ENCODE results near the gene LRRC18.

Gene LRRC18

GRCh38 chr10:48907730-48908129 is 31.9 kb downstream of the LRRC18 start:
- DNase-seq (ENCODE audit: low spot score), result no peak

GRCh38 chr10:48906841-48907240 is 32.8 kb downstream of the LRRC18 start:
- DNase-seq (ENCODE audit: low spot score), result no peak

GRCh38 chr10:48905311-48905710 is 34.3 kb downstream of the LRRC18 start:
- DNase-seq (ENCODE audit: low spot score), result no peak

- DNase-seq (ENCODE audit: low spot score), result no peak
These were observed 34.8 kb downstream of the LRRC18 start for GRCh38 chr10:48904861-48905260.

- DNase-seq (ENCODE audit: low spot score), result no peak
These were observed 36.5 kb downstream of the LRRC18 start for GRCh38 chr10:48903151-48903550.

- no peak for DNase-seq (ENCODE audit: low spot score)
These were observed 37.5 kb downstream of the LRRC18 start for GRCh38 chr10:48902096-48902495.

GRCh38 chr10:48901319-48901718 is 38.3 kb downstream of the LRRC18 start:
- DNase-seq (ENCODE audit: low spot score), result no peak

GRCh38 chr10:48900371-48900801 is 39.3 kb downstream of the LRRC18 start:
- DNase-seq (ENCODE audit: low spot score), result no peak

GRCh38 chr10:48899781-48900180 is 39.9 kb downstream of the LRRC18 start:
- DNase-seq (ENCODE audit: low spot score), result no peak

- no peak for DNase-seq (ENCODE audit: low spot score)
These were observed 41.2 kb downstream of the LRRC18 start for GRCh38 chr10:48898426-48898825.

- no peak for DNase-seq (ENCODE audit: low spot score)
These were observed 42.2 kb downstream of the LRRC18 start for GRCh38 chr10:48897441-48897790.

- no peak for DNase-seq (ENCODE audit: low spot score)
These were observed 42.7 kb downstream of the LRRC18 start for GRCh38 chr10:48896756-48897440.

GRCh38 chr10:48895803-48896195 is 43.8 kb downstream of the LRRC18 start:
- no peak for DNase-seq (ENCODE audit: low spot score)

- no peak for DNase-seq (ENCODE audit: low spot score)
These were observed 44.5 kb downstream of the LRRC18 start for GRCh38 chr10:48894911-48895802.

GRCh38 chr10:48890888-48891850 is 48.5 kb downstream of the LRRC18 start:
- DNase-seq (ENCODE audit: low spot score), result no peak

- DNase-seq (ENCODE audit: low spot score), result no peak
These were observed 51.7 kb downstream of the LRRC18 start for GRCh38 chr10:48887982-48888381.

- no peak for DNase-seq (ENCODE audit: low spot score)
These were observed 54.3 kb downstream of the LRRC18 start for GRCh38 chr10:48885376-48885775.

- no peak for DNase-seq (ENCODE audit: low spot score)
These were observed 55.2 kb downstream of the LRRC18 start for GRCh38 chr10:48884179-48885045.

- DNase-seq (ENCODE audit: low spot score), result no peak
These were observed 55.9 kb downstream of the LRRC18 start for GRCh38 chr10:48883701-48884100.

- DNase-seq (ENCODE audit: low spot score), result no peak
These were observed 56.8 kb downstream of the LRRC18 start for GRCh38 chr10:48882881-48883280.

- no peak for DNase-seq (ENCODE audit: low spot score)
These were observed 57.7 kb downstream of the LRRC18 start for GRCh38 chr10:48881937-48882336.
